Subcutaneous abdominal adipose tissue (tissue), 5 donors: ENCODE data around the gene MACROD2.

Experiments
- H3K27ac ChIP-seq: one replicate; pipeline ENCODE4 v1.7.0; 2013; ENCODE audit warnings: low read depth, mild to moderate bottlenecking, inconsistent platforms, low read length, moderate library complexity
- H3K27me3 ChIP-seq, 5 donors: one replicate each; pipeline ENCODE4 v1.7.0; 2013; ENCODE audit warnings: low read length in 5 of 5, inconsistent platforms in 1 of 5; ENCODE audit not compliant: control insufficient read depth in 5 of 5, insufficient read depth in 4 of 5
- H3K36me3 ChIP-seq, 5 donors: one replicate each; pipeline ENCODE4 v1.7.0; 2013; ENCODE audit warnings: low read length in 5 of 5; ENCODE audit not compliant: control insufficient read depth in 5 of 5, insufficient read depth in 5 of 5
- H3K4me1 ChIP-seq, 5 donors: one replicate each; pipeline ENCODE4 v1.7.0; 2013; ENCODE audit warnings: low read length in 5 of 5, mild to moderate bottlenecking in 3 of 5, moderate library complexity in 1 of 5; ENCODE audit not compliant: control insufficient read depth in 5 of 5, insufficient read depth in 5 of 5
- H3K4me3 ChIP-seq, 5 donors: one replicate each; pipeline ENCODE4 v1.7.0; 2013; ENCODE audit warnings: low read length in 5 of 5, low read depth in 1 of 5
- H3K9ac ChIP-seq, 5 donors: one replicate each; pipeline ENCODE4 v1.7.0; 2013; ENCODE audit warnings: low read length in 5 of 5, mild to moderate bottlenecking in 4 of 5, moderate library complexity in 3 of 5
- H3K9me3 ChIP-seq, 5 donors: one replicate each; pipeline ENCODE4 v1.7.0; 2013; ENCODE audit warnings: low read length in 5 of 5; ENCODE audit not compliant: control insufficient read depth in 5 of 5
- donor health status: healthy.
- donor health status: healthy.
- donor health status: healthy.
- donor health status: healthy.
- donor health status: healthy.

The MACROD2 gene

DNA sequence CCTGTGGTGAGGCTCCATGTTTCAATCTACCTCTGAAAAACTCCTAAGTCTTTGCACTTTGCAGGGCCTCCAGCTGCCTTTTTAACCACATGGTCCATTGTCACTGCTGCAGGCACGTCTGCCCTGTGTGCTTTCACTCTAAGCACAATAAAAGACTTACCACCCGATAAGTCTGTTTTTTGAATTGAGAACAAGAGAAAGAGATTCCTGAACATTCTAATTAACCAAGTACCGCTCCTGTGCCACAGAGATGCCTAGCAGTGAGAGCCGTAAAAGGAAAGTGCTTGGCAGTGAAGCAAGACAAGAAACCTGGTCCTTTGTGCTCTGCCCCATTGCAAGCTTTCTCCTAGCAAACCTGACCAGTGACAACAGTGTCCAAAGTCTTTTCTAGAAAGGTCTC, 829.7 kb downstream of the MACROD2 start:
- Histone ChIP-seq H3K9me3 (no peaks in the 10 kb centered on the region), H3K9ac (no peak overlapping the region), H3K36me3 (no peaks in the 10 kb centered on the region), H3K27me3 (no peaks in the 10 kb centered on the region), H3K4me1 (no peaks in the 10 kb centered on the region), H3K27ac (no peak overlapping the region), H3K4me3 (no peak overlapping the region)

DNA sequence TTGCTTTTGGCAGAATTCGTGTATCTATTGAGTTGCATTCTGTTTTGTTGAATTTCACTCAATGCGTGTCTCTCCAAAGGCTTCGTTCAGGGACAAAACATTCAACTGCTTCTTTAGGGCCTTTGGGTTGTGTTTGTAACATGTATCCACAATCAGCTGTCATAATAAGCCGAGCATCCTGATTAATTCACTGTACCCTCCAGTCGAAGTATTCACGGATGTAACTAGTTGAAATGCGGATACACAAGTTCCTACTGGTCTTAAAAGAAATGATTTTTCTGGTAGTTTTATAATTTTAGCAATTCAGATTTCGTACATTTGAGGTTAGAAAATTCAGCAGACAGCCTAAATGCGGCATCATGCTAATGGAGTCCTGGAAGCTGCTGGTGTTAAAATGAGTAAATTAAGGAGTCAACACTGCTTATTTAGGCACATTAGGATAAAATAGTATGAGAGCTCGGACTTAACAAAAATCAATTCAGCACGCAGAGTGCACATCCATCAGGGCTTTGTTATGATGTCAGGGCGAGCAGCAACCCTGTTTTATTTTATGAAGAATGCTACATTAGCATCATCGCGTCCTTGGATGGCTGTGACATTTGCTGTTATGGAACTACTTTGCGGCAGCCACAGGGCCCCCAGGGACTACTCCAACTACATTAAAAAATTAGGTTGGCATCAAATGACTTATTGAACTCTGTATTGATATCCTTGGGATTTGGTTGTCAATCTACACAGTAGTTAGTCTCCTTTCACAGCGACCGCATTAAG, 831.4 kb downstream of the MACROD2 start:
- H3K27ac ChIP-seq = no peak overlapping the region
- no peaks in the 10 kb centered on the region for H3K4me1 ChIP-seq
- no peaks in the 10 kb centered on the region for H3K27me3 ChIP-seq
- no peaks in the 10 kb centered on the region for H3K36me3 ChIP-seq
- no peak overlapping the region for H3K9ac ChIP-seq
- no peaks in the 10 kb centered on the region for H3K9me3 ChIP-seq
- H3K4me3 ChIP-seq = no peak overlapping the region

DNA sequence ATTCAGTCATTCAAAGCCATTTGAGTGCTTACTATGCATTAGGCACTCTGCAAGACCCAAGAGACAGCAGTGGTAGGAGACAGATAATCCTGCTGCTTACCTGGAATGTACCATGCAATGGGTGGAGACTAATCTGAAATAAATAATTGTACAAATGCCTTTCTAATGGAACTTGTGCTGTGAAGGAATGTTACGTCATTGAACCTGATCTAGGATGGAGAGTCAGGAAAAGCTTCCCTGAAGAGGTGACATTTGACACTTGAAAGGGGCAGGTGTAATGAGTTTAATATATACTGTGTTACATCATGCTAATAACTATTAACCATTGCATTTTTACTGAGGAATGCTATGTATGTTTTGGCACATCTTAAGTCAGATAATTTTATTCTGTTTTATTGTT, 833.1 kb downstream of the MACROD2 start:
- no peaks in the 10 kb centered on the region for H3K9me3 ChIP-seq
- no peaks in the 10 kb centered on the region for H3K4me1 ChIP-seq
- H3K36me3 ChIP-seq = no peaks in the 10 kb centered on the region
- H3K27me3 ChIP-seq = no peaks in the 10 kb centered on the region
- H3K27ac ChIP-seq = no peak overlapping the region
- H3K9ac ChIP-seq = no peak overlapping the region
- H3K4me3 ChIP-seq = no peak overlapping the region

DNA sequence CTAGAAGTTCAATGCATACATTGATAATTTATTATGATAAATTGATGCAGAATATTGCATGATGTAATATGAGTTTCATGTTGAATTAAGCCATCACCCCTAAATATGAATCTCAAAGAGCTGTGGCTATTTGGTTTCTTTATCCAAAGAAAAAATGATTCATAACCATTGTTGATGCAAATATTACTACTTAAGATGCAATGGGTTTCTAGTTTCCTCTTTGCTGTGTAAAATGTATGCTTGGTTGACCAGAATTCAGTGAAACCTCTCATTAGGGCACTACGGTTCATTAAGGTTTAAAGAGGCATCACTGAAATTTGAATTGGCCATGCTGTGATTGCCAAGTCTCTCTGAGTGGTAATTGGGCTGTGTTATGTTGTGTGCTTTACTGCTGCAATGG, 834.6 kb downstream of the MACROD2 start:
- Histone ChIP-seq H3K9ac (no peak overlapping the region), H3K27me3 (no peaks in the 10 kb centered on the region), H3K27ac (no peak overlapping the region), H3K4me3 (no peak overlapping the region), H3K36me3 (no peaks in the 10 kb centered on the region), H3K9me3 (no peaks in the 10 kb centered on the region), H3K4me1 (no peaks in the 10 kb centered on the region)

DNA sequence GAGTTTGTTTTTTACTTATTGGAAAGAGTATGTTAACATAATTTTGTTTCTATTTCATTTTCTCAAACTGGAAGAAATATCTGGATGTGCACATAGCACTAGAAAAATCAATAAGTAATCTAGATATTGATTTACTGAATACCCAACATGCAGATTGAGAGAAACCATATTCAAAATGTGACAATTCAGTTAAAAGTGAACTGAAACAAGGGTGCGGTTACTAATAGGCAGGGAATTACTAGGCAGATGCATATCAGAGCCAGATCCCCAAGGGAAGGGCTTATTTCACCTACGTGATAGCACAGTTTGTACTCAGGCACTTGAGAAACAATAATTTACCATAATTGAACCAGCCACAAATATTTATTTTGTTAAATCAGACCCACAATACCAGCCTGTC, 835.1 kb downstream of the MACROD2 start:
- H3K4me3 ChIP-seq = no peak overlapping the region
- H3K9ac ChIP-seq = no peak overlapping the region
- H3K9me3 ChIP-seq = no peaks in the 10 kb centered on the region
- no peaks in the 10 kb centered on the region for H3K36me3 ChIP-seq
- H3K27me3 ChIP-seq = no peaks in the 10 kb centered on the region
- H3K4me1 ChIP-seq = no peaks in the 10 kb centered on the region
- H3K27ac ChIP-seq = no peak overlapping the region

DNA sequence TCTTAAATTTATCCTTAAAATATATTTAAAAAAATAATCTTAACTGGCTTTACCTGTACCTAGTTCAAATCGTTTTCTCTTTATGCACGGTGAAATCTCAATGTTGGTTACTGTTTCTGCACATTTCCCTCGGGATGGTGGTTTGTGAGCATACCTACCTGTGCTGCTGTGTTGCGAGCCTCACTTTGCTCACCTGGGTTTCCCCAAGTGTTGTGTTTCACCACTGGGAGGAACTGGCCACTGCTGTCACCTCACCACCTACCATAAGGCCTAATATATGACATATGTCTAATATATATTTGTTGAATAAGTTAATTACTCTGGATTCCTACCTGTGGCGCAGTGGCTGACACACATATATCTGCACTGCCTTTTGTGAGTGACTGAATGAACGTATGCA, 835.6 kb downstream of the MACROD2 start:
- Histone ChIP-seq H3K36me3 (no peaks in the 10 kb centered on the region), H3K9me3 (no peaks in the 10 kb centered on the region), H3K9ac (no peak overlapping the region), H3K4me1 (no peaks in the 10 kb centered on the region), H3K4me3 (no peak overlapping the region), H3K27me3 (no peaks in the 10 kb centered on the region), H3K27ac (no peak overlapping the region)

DNA sequence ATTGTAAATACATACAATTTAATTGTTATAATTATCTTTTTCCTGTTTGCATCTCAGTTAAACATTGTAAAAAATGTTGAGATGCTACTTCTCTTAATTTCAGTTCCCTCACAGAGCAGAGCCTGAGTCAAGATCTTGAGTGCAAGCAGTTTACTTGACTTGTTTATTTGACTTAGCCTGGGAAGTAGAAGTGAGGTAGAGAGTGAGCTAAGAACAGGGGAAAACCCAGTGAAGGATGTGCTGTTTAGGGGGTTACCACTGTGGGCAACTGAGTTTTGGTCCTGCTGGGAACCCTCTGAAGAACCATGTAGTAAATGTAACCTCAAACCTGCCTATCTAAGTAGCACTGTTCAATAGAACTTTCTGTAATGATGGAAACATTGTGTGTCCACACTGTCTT, 837.3 kb downstream of the MACROD2 start:
- no peaks in the 10 kb centered on the region for H3K36me3 ChIP-seq
- no peaks in the 10 kb centered on the region for H3K9me3 ChIP-seq
- H3K9ac ChIP-seq = no peak overlapping the region
- H3K27ac ChIP-seq = no peak overlapping the region
- no peak overlapping the region for H3K4me3 ChIP-seq
- H3K4me1 ChIP-seq = no peaks in the 10 kb centered on the region
- no peaks in the 10 kb centered on the region for H3K27me3 ChIP-seq

DNA sequence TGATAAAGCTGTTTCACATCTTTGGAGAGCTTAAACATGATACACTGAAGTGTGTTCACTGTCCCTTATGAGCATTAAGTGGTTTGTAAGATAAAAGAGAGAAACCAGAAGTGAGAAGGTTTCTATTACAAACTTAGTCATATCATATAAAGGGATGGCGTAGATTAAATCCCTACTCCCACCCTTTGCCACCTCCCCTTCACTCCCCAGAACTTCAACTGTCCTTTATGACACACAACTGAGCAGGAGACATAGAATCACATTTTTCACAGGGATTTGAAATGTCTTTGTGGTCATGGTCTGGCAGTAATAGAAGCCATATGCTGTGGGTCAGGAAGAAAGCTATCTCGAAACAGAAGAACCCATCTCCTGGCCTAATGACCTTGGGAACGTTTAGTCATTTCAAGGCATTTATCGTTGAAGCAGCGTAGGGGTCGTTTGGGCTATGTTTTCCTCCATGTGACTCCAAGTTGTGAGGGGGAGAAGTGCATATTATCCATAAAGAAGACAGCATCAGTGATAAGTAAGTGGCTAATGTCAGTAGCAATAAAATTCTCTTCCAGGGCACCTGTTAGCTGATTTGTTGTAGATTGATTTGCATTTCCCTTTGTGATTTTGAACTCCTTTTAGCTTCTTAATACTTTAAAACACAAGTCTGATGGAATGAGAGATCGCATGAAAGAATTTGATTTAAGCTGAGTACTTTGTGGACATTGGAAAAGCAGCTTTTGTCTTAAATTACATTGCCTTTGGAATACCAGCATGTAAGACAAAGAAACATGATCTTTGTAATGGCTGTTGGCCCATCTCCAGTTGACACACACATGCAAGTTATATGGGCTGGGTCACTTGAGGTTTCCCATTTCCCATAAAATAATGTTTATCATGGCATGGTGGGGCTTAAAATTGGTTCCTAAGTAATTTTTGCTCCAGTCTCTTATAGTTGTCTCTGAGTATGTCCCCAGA, 843.6 kb downstream of the MACROD2 start:
- Histone ChIP-seq H3K27me3 (no peaks in the 10 kb centered on the region), H3K36me3 (no peaks in the 10 kb centered on the region), H3K4me3 (no peak overlapping the region), H3K4me1 (no peaks in the 10 kb centered on the region), H3K9ac (no peak overlapping the region), H3K27ac (no peak overlapping the region), H3K9me3 (no peaks in the 10 kb centered on the region)

DNA sequence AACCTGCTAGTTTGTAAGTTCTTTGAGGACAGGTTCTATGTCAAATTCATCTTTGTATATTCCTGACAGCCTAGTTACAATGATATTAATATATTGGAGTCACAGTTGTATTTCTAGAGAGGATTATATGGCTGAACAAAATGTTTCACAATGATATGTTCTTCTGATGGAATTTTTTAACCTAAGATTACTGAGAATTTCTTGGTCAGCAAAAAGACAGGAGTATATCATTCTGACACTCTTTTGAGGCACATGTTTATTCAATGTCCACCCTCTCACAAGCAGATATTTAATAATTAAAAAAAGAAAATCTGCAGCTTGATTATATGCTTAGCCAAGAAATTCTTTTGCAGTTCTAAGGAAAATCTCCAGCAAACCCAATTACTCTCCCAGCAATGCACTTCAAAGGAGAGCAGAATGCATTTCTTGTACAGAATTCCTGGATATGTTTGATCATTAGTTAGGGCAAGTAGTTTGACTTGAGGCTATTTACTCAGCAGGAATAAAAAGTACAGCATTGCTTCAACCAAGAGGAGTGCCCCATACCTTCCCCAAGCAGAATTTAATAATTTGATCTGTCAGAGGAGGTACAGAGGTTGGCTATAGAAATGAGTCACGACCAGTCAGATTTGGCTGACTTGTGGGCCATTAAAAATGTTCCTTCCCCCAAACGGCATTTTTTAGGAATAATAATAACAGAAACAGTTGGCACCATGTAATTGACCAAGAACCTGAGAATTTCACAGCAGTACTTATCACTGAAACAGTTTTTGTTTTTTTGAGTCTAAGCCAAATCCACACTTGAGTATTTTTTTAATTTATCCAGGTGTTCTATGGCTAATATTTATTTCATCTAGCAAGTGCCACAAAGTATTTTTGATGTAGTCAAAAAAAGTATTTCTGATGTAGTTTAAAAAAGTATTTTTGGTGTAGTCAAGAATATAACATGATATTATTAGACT, 850.2 kb downstream of the MACROD2 start:
- no peak overlapping the region for H3K4me3 ChIP-seq
- H3K36me3 ChIP-seq = no peaks in the 10 kb centered on the region
- no peaks in the 10 kb centered on the region for H3K27me3 ChIP-seq
- no peaks in the 10 kb centered on the region for H3K4me1 ChIP-seq
- H3K9me3 ChIP-seq = no peaks in the 10 kb centered on the region
- H3K27ac ChIP-seq = no peak overlapping the region
- no peak overlapping the region for H3K9ac ChIP-seq
